ENCODE data around the gene ATP1A1. TPM values are rescaled to one million over a fixed set of nuclear protein-coding genes. Genes with fewer than 3 reads are reported as not detected.

The ATP1A1 gene
- total and polyA plus RNA-seq, 4 donors, result 68.6 to 128 (median 82.6) TPM

GRCh38 chr1:116347696-116348095 is 25.3 kb upstream of the ATP1A1 start:
- DNase-seq (ENCODE audit: low spot score), result no peak
- no peak for TF ChIP-seq EGR1 (IDR thresholded peaks at IDR 0.05; ENCODE audit: low read depth in 2 of 2)
- no peak for TF ChIP-seq HNF4A (conservative IDR thresholded peaks at IDR 0.05)
- TF ChIP-seq FOXA2 (IDR thresholded peaks at IDR 0.05), result no peak
- TF ChIP-seq ATF3 (IDR thresholded peaks at IDR 0.05), result no peak
- TF ChIP-seq GABPA (IDR thresholded peaks at IDR 0.05 in 1 of 2, conservative IDR thresholded peaks at IDR 0.05 in 1 of 2), result no peak
- no peak for TF ChIP-seq JUND (IDR thresholded peaks at IDR 0.05)
- no peaks in the 10 kb centered on the region for H3K9me3 ChIP-seq (ENCODE audit: control insufficient read depth in 4 of 4, low read length in 3 of 4)
- no peak overlapping the region for H3K27ac ChIP-seq (ENCODE audit: low read depth in 1 of 2, low read length in 2 of 2)
- WGBS, result 94% methylated on average over 2 of the region's 2 CpGs
- H3K4me3 ChIP-seq (ENCODE audit: low read depth in 1 of 3, low read length in 3 of 3), result no peak overlapping the region
- no peak overlapping the region for H3K9ac ChIP-seq (ENCODE audit: low read depth in 1 of 2, low read length in 2 of 2)
- no peaks in the 10 kb centered on the region for H3K27me3 ChIP-seq (ENCODE audit: control insufficient read depth in 4 of 4, insufficient read depth in 4 of 4, low read length in 3 of 4)
- H3K4me1 ChIP-seq (ENCODE audit: control insufficient read depth in 4 of 4, insufficient read depth in 4 of 4, low read length in 3 of 4), result no peaks in the 10 kb centered on the region
- no peaks in the 10 kb centered on the region for H3K36me3 ChIP-seq (ENCODE audit: control insufficient read depth in 4 of 4, insufficient read depth in 3 of 4, low read depth in 1 of 4, low read length in 3 of 4)

- WGBS, result 97% methylated on average over 2 of the region's 2 CpGs
- Histone ChIP-seq H3K36me3 (ENCODE audit: control insufficient read depth in 4 of 4, insufficient read depth in 3 of 4, low read depth in 1 of 4, low read length in 3 of 4) (no peaks in the 10 kb centered on the region), H3K4me1 (ENCODE audit: control insufficient read depth in 4 of 4, insufficient read depth in 4 of 4, low read length in 3 of 4) (no peaks in the 10 kb centered on the region), H3K9me3 (ENCODE audit: control insufficient read depth in 4 of 4, low read length in 3 of 4) (no peaks in the 10 kb centered on the region), H3K27ac (ENCODE audit: low read depth in 1 of 2, low read length in 2 of 2) (no peak overlapping the region), H3K27me3 (ENCODE audit: control insufficient read depth in 4 of 4, insufficient read depth in 4 of 4, low read length in 3 of 4) (no peaks in the 10 kb centered on the region), H3K4me3 (ENCODE audit: low read depth in 1 of 3, low read length in 3 of 3) (no peak overlapping the region), H3K9ac (ENCODE audit: low read depth in 1 of 2, low read length in 2 of 2) (no peak overlapping the region)
- no peak for DNase-seq (ENCODE audit: low spot score)
- TF ChIP-seq FOXA2 (IDR thresholded peaks at IDR 0.05) (no peak), NR2F2 (IDR thresholded peaks at IDR 0.05) (no peak), RAD21 (IDR thresholded peaks at IDR 0.05) (no peak), GABPA (IDR thresholded peaks at IDR 0.05 in 1 of 2, conservative IDR thresholded peaks at IDR 0.05 in 1 of 2) (no peak), CTCF (IDR thresholded peaks at IDR 0.05; ENCODE audit: low read depth, low read length, missing input control) (no peak), SP1 (IDR thresholded peaks at IDR 0.05) (no peak), ZBTB33 (IDR thresholded peaks at IDR 0.05) (no peak), MAX (IDR thresholded peaks at IDR 0.05) (no peak), JUND (IDR thresholded peaks at IDR 0.05) (no peak)
Observed at GRCh38 chr1:116350097-116350645, 22.9 kb upstream of the ATP1A1 start.

- no peaks in the 10 kb centered on the region for H3K9me3 ChIP-seq (ENCODE audit: control insufficient read depth in 4 of 4, low read length in 3 of 4)
- no peak overlapping the region for H3K9ac ChIP-seq (ENCODE audit: low read depth in 1 of 2, low read length in 2 of 2)
- TF ChIP-seq FOXA2 (IDR thresholded peaks at IDR 0.05), result no peak
- no peak for TF ChIP-seq GABPA (IDR thresholded peaks at IDR 0.05 in 1 of 2, conservative IDR thresholded peaks at IDR 0.05 in 1 of 2)
- TF ChIP-seq EGR1 (IDR thresholded peaks at IDR 0.05; ENCODE audit: low read depth in 2 of 2), result no peak
- TF ChIP-seq REST (IDR thresholded peaks at IDR 0.05), result no peak
- no peak for TF ChIP-seq YY1 (IDR thresholded peaks at IDR 0.05)
- TF ChIP-seq FOXA1 (IDR thresholded peaks at IDR 0.05), result no peak
- no peak for TF ChIP-seq HNF4G (IDR thresholded peaks at IDR 0.05)
- TF ChIP-seq NR2F2 (IDR thresholded peaks at IDR 0.05), result no peak
- TF ChIP-seq ATF3 (IDR thresholded peaks at IDR 0.05), result no peak
- no peak for TF ChIP-seq SP1 (IDR thresholded peaks at IDR 0.05)
- no peak for TF ChIP-seq RAD21 (IDR thresholded peaks at IDR 0.05)
- TF ChIP-seq JUND (IDR thresholded peaks at IDR 0.05), result no peak
- no peak for TF ChIP-seq CTCF (IDR thresholded peaks at IDR 0.05; ENCODE audit: low read depth, low read length, missing input control)
- no peak for DNase-seq (ENCODE audit: low spot score)
- 85% methylated on average over 4 of the region's 4 CpGs for WGBS
- no peaks in the 10 kb centered on the region for H3K36me3 ChIP-seq (ENCODE audit: control insufficient read depth in 4 of 4, insufficient read depth in 3 of 4, low read depth in 1 of 4, low read length in 3 of 4)
- no peaks in the 10 kb centered on the region for H3K27me3 ChIP-seq (ENCODE audit: control insufficient read depth in 4 of 4, insufficient read depth in 4 of 4, low read length in 3 of 4)
- no peak overlapping the region for H3K27ac ChIP-seq (ENCODE audit: low read depth in 1 of 2, low read length in 2 of 2)
- H3K4me1 ChIP-seq (ENCODE audit: control insufficient read depth in 4 of 4, insufficient read depth in 4 of 4, low read length in 3 of 4), result no peaks in the 10 kb centered on the region
- no peak overlapping the region for H3K4me3 ChIP-seq (ENCODE audit: low read depth in 1 of 3, low read length in 3 of 3)
Observed at GRCh38 chr1:116351914-116352313, 21.1 kb upstream of the ATP1A1 start.
